ENCODE measurements around the gene PRIM2.
"Not testable (repeated sequence)": the region's sequence is repeated elsewhere in the genome, so short reads cannot be mapped to it uniquely, and the experiment has no call there.

Gene PRIM2

GRCh38 chr6:57658526-57658925 lies 341.1 kb downstream of the PRIM2 start:
- not testable (repeated sequence) for DNase-seq

GRCh38 chr6:57659794-57660193 lies 342.4 kb downstream of the PRIM2 start:
- DNase-seq = not testable (repeated sequence)

GRCh38 chr6:57660940-57661339 lies 343.5 kb downstream of the PRIM2 start:
- not testable (repeated sequence) for DNase-seq

- not testable (repeated sequence) for DNase-seq
Measured at GRCh38 chr6:57668108-57668507, 350.7 kb downstream of the PRIM2 start.

GRCh38 chr6:57671237-57671636 lies 353.8 kb downstream of the PRIM2 start:
- not testable (repeated sequence) for DNase-seq

- DNase-seq = peak; percentile 56
Measured at GRCh38 chr6:57671937-57672627, 354.7 kb downstream of the PRIM2 start.

GRCh38 chr6:57673281-57673680 lies 355.9 kb downstream of the PRIM2 start:
- peak; percentile 24 for DNase-seq

- not testable (repeated sequence) for DNase-seq
Measured at GRCh38 chr6:57675386-57675785, 358.0 kb downstream of the PRIM2 start.

GRCh38 chr6:57696382-57696781 lies 379.0 kb downstream of the PRIM2 start:
- DNase-seq = not testable (repeated sequence)

Data from HCEC 1CT (cell line).